Fibroblast of lung (primary cell): ENCODE measurements around the gene VPS13C. TPM values are rescaled to one million over a fixed set of nuclear protein-coding genes. Genes with fewer than 3 reads are reported as not detected.

Source experiments
- DNase-seq, 2 donors: peaks; one replicate each; pipeline versions ENCODE4 v3.0.0 to v3.0.0-alpha.2; 2010; ENCODE audit warnings: low read depth in 2 of 2
- H2AFZ ChIP-seq: 2 replicates; pipeline ENCODE4 v1.5.1; 2012; ENCODE audit warnings: low read length, control low read depth, inconsistent platforms
- H3K27ac ChIP-seq: 2 replicates; pipeline ENCODE4 v1.5.1; 2011; ENCODE audit warnings: low read length, control low read depth; ENCODE audit not compliant: insufficient read depth
- H3K27me3 ChIP-seq: 2 replicates; pipeline ENCODE4 v1.5.1; 2011; ENCODE audit warnings: mild to moderate bottlenecking, low read length; ENCODE audit not compliant: control insufficient read depth, insufficient read depth
- H3K36me3 ChIP-seq: 2 replicates; pipeline ENCODE4 v1.5.1; 2011; ENCODE audit warnings: low read length; ENCODE audit not compliant: control insufficient read depth, insufficient read depth
- H3K4me1 ChIP-seq: 2 replicates; pipeline ENCODE4 v1.5.1; 2011; ENCODE audit warnings: low read length; ENCODE audit not compliant: control insufficient read depth, insufficient read depth; ENCODE audit errors: extremely low read depth
- H3K4me2 ChIP-seq: 2 replicates; pipeline ENCODE4 v1.5.1; 2011; ENCODE audit warnings: low read length, control low read depth; ENCODE audit not compliant: insufficient read depth; ENCODE audit errors: extremely low read depth
- H3K4me3 ChIP-seq, 4 experiments: fragments of 200-600 bp in 1 of 4; sonication (generic) in 1 of 4; replicated peaks in 1 of 4; 2 replicates each; pipeline ENCODE4 v1.5.1; 2011 to 2016; ENCODE audit warnings: low read length in 4 of 4, low read depth in 3 of 4, mild to moderate bottlenecking in 3 of 4, control low read depth in 2 of 4, inconsistent platforms in 1 of 4, mixed read lengths in 1 of 4; ENCODE audit not compliant: insufficient read depth in 1 of 4; ENCODE audit errors: control extremely low read depth in 1 of 4
- H3K79me2 ChIP-seq: 2 replicates; pipeline ENCODE4 v1.5.1; 2012; ENCODE audit warnings: mild to moderate bottlenecking, low read length, inconsistent platforms; ENCODE audit not compliant: control insufficient read depth, insufficient read depth
- H3K9ac ChIP-seq: 2 replicates; pipeline ENCODE4 v1.5.1; 2011; ENCODE audit warnings: mild to moderate bottlenecking, low read length, control low read depth; ENCODE audit not compliant: insufficient read depth
- H3K9me3 ChIP-seq: 2 replicates; pipeline ENCODE4 v1.5.1; 2012; ENCODE audit warnings: low read depth, low read length; ENCODE audit not compliant: control insufficient read depth, insufficient read depth
- H4K20me1 ChIP-seq: 2 replicates; pipeline ENCODE4 v1.5.1; 2011; ENCODE audit warnings: low read length; ENCODE audit not compliant: control insufficient read depth, insufficient read depth; ENCODE audit errors: extremely low read depth
- CTCF ChIP-seq, 2 donors: IDR thresholded peaks in 1 of 2; conservative IDR thresholded peaks in 1 of 2; 1 replicate in 1 of 2; 2 replicates in 1 of 2; pipeline ENCODE4 v1.5.1; 2011 to 2012; ENCODE audit warnings: low read length in 2 of 2, control low read depth in 1 of 2, inconsistent platforms in 1 of 2, low read depth in 1 of 2, mild to moderate bottlenecking in 1 of 2
- EZH2 ChIP-seq: IDR thresholded peaks from 2 replicates; pipeline ENCODE4 v1.5.1; 2012; ENCODE audit warnings: low read length, control low read depth, mild to moderate bottlenecking; ENCODE audit errors: missing control alignments
- polyA plus RNA-seq, 2 donors: library from polyadenylated mRNA; depleted of rRNA in 1 of 2; stranded (reverse) in 1 of 2; unstranded in 1 of 2; fragments of >200 nt; gene quantifications; 2 replicates each; pipeline ENCODE4 v1.2.1, GENCODE V29; 2011 to 2012; ENCODE audit warnings: missing spikeins in 1 of 2
- total RNA-seq: library from RNA; depleted of rRNA; stranded (reverse); fragments of >200 nt; gene quantifications from 2 replicates; pipeline ENCODE4 v1.2.1, GENCODE V29; 2014

Gene VPS13C
- total and polyA plus RNA-seq, 2 donors (not counting 1 experiment from before 2014, with no cell fraction given): 19.6 to 82.7 TPM

- no peak for TF ChIP-seq EZH2
- TF ChIP-seq CTCF (conservative IDR thresholded peaks at IDR 0.05 in 1 of 2, IDR thresholded peaks at IDR 0.05 in 1 of 2; ENCODE audit: low read depth in 1 of 2, low read length in 2 of 2): no peak
- H2AFZ ChIP-seq: no peak overlapping the region
- H3K9ac ChIP-seq: no peak overlapping the region
- peaks cover 1% of the 10 kb centered on the region for H3K36me3 ChIP-seq
- H3K27ac ChIP-seq: no peak overlapping the region
- H3K79me2 ChIP-seq: no peaks in the 10 kb centered on the region
- no peaks in the 10 kb centered on the region for H4K20me1 ChIP-seq
- H3K4me3 ChIP-seq: no peak overlapping the region
- no peaks in the 10 kb centered on the region for H3K9me3 ChIP-seq
- no peaks in the 10 kb centered on the region for H3K27me3 ChIP-seq
- H3K4me2 ChIP-seq: no peak overlapping the region
- DNase-seq: no peak
- no peaks in the 10 kb centered on the region for H3K4me1 ChIP-seq
These were observed 144.6 kb downstream of the VPS13C start for GRCh38 chr15:61915640-61916039.

- Histone ChIP-seq H3K36me3 (no peaks in the 10 kb centered on the region), H3K9me3 (no peaks in the 10 kb centered on the region), H3K27ac (no peak overlapping the region), H3K27me3 (no peaks in the 10 kb centered on the region), H3K79me2 (no peaks in the 10 kb centered on the region), H2AFZ (no peak overlapping the region), H4K20me1 (no peaks in the 10 kb centered on the region), H3K9ac (no peak overlapping the region), H3K4me2 (no peak overlapping the region), H3K4me3 (no peak overlapping the region), H3K4me1 (no peaks in the 10 kb centered on the region)
- TF ChIP-seq EZH2 (no peak), CTCF (conservative IDR thresholded peaks at IDR 0.05 in 1 of 2, IDR thresholded peaks at IDR 0.05 in 1 of 2; ENCODE audit: low read depth in 1 of 2, low read length in 2 of 2) (no peak)
- peak in 1 of 2 donors; percentile 20 for DNase-seq
These were observed 149.3 kb downstream of the VPS13C start for GRCh38 chr15:61910839-61911369.

- Histone ChIP-seq H3K36me3 (no peaks in the 10 kb centered on the region), H3K4me3 (no peak overlapping the region), H4K20me1 (no peaks in the 10 kb centered on the region), H2AFZ (no peak overlapping the region), H3K27me3 (no peaks in the 10 kb centered on the region), H3K4me1 (no peaks in the 10 kb centered on the region), H3K79me2 (no peaks in the 10 kb centered on the region), H3K27ac (no peak overlapping the region), H3K9me3 (no peaks in the 10 kb centered on the region), H3K9ac (no peak overlapping the region), H3K4me2 (no peak overlapping the region)
- no peak for TF ChIP-seq EZH2
- TF ChIP-seq CTCF (conservative IDR thresholded peaks at IDR 0.05 in 1 of 2, IDR thresholded peaks at IDR 0.05 in 1 of 2; ENCODE audit: low read depth in 1 of 2, low read length in 2 of 2): no peak
- no peak for DNase-seq
These were observed 152.0 kb downstream of the VPS13C start for GRCh38 chr15:61908241-61908640.
